ENCODE measurements around the gene EPB42. TPM values are rescaled to one million over a fixed set of nuclear protein-coding genes. Genes with fewer than 3 reads are reported as not detected.

Gene EPB42
- not detected for total RNA-seq
- 0.18 TPM for total RNA-seq (2013)
- 0 to 0.14 (median 0) reads per million in 29 experiments for total RNA-seq

DNA sequence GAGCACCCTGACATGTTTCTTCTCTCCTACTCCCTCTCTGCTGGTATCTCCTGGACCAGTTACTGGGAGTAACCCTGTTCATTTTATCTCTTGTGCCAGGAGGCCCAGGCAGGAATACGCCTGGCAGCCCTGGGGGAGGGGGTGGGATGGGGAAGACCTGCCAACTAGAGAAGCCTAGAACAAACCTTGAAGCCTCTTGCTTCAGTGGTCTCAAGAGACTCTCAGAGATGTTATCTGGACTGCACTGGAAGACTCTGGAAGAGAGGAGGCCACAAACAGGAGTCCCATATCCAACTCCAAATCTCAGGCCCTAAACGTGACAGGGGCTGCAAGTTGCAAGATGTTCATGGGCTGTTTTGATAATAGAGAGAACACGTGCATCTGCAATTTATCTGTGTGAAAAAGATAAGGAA is at the start of gene EPB42:
TSS of gene EPB42 (minus strand) at position 28 of the 413 bp plus-strand sequence. CDS start 193 bp downstream, outside the sequence.
- ATAC-seq (replicated peaks in 1 of 4), result no peak
- ChIA-PET POLR2A (no interaction called here), CTCF (no interaction called here)
- Histone ChIP-seq H3K27me3 (replicated peaks in 1 of 2; ENCODE audit: control insufficient read depth in 2 of 2, extremely low read depth in 1 of 2, insufficient read depth in 2 of 2, low read length in 1 of 2) (peaks cover 0 to 19% of the 10 kb centered on the region in 2 experiments), H3K4me1 (ENCODE audit: control insufficient read depth in 1 of 2, extremely low read depth in 1 of 2, insufficient read depth in 2 of 2, low read length in 2 of 2) (peaks cover 0 to 7% of the 10 kb centered on the region in 2 experiments), H3K4me3 (ENCODE audit: control insufficient read depth in 1 of 2, extremely low read depth in 1 of 2, low read length in 1 of 2) (no peak within 1 kb of the TSS), H3K36me3 (ENCODE audit: control insufficient read depth in 2 of 2, extremely low read depth in 1 of 2, insufficient read depth in 1 of 2, low read length in 1 of 2) (no peaks in the 10 kb centered on the region), H3K27ac (ENCODE audit: low read length) (no peak within 1 kb of the TSS), H3K9me3 (no peaks in the 10 kb centered on the region)
- 100% methylated on average over 1 of the region's 3 CpGs for WGBS (ENCODE audit: insufficient coverage)
- H3K4me1 Mint-ChIP-seq, result peaks cover 6 to 9% (median 7%) of the 10 kb centered on the region in 3 donors
- H3K27me3 Mint-ChIP-seq, result peaks cover 9 to 16% of the 10 kb centered on the region in 2 donors
- H3K9me3 Mint-ChIP-seq, result no peaks in the 10 kb centered on the region
- DNase-seq, result no peak
- H3K36me3 Mint-ChIP-seq, result no peaks in the 10 kb centered on the region
- no peak within 1 kb of the TSS for H3K4me3 Mint-ChIP-seq
- no peak within 1 kb of the TSS for H3K27ac Mint-ChIP-seq

DNA sequence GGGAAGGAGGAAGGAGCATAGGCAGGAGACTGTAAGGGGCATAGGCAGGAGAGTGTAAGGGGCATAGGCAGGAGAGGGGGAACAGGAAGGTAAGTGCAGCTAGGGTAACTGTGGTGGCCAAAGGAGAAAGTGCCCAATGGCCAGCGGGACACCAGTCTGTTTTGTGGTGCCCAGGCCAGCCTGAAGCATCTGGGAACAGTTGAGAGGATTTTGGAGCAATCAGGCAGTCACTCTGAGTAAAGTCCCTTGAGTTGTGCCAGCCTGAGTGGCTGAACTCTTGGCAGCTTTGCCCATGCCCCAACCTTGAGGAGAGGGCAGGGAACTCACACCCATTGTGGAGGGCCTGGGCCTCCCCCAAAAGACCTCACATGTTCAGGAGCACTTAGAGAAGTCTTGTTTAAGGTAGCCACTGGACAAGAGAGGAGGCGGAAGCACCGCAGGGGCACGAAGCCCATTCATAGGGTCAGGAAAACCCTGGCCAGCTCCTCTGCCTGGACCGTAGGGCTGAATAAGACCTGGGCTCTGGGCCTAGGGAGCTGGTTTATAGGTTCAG is 49.4 kb upstream of the EPB42 start:
- peaks cover 5 to 13% (median 13%) of the 10 kb centered on the region in 3 donors for H3K4me1 Mint-ChIP-seq
- H3K9me3 Mint-ChIP-seq, result peaks cover 0 to 7% (median 0%) of the 10 kb centered on the region in 3 donors
- Histone ChIP-seq H3K36me3 (ENCODE audit: control insufficient read depth in 2 of 2, extremely low read depth in 1 of 2, insufficient read depth in 1 of 2, low read length in 1 of 2) (no peaks in the 10 kb centered on the region), H3K27me3 (replicated peaks in 1 of 2; ENCODE audit: control insufficient read depth in 2 of 2, extremely low read depth in 1 of 2, insufficient read depth in 2 of 2, low read length in 1 of 2) (peaks cover 0 to 37% of the 10 kb centered on the region in 2 experiments), H3K27ac (ENCODE audit: low read length) (no peak overlapping the region), H3K4me1 (ENCODE audit: control insufficient read depth in 1 of 2, extremely low read depth in 1 of 2, insufficient read depth in 2 of 2, low read length in 2 of 2) (peaks cover 0 to 10% of the 10 kb centered on the region in 2 experiments), H3K9me3 (no peaks in the 10 kb centered on the region), H3K4me3 (ENCODE audit: control insufficient read depth in 1 of 2, extremely low read depth in 1 of 2, low read length in 1 of 2) (no peak overlapping the region)
- no peak overlapping the region for H3K27ac Mint-ChIP-seq
- peaks cover 23 to 27% of the 10 kb centered on the region in 2 donors for H3K27me3 Mint-ChIP-seq
- WGBS (ENCODE audit: insufficient coverage), result 83% methylated on average over 5 of the region's 5 CpGs
- H3K4me3 Mint-ChIP-seq, result no peak overlapping the region
- H3K36me3 Mint-ChIP-seq, result no peaks in the 10 kb centered on the region
- ATAC-seq (replicated peaks in 1 of 4) (no peak), DNase-seq (no peak)
- POLR2A ChIA-PET, result no interaction called here
- CTCF ChIA-PET, result no interaction called here

DNA sequence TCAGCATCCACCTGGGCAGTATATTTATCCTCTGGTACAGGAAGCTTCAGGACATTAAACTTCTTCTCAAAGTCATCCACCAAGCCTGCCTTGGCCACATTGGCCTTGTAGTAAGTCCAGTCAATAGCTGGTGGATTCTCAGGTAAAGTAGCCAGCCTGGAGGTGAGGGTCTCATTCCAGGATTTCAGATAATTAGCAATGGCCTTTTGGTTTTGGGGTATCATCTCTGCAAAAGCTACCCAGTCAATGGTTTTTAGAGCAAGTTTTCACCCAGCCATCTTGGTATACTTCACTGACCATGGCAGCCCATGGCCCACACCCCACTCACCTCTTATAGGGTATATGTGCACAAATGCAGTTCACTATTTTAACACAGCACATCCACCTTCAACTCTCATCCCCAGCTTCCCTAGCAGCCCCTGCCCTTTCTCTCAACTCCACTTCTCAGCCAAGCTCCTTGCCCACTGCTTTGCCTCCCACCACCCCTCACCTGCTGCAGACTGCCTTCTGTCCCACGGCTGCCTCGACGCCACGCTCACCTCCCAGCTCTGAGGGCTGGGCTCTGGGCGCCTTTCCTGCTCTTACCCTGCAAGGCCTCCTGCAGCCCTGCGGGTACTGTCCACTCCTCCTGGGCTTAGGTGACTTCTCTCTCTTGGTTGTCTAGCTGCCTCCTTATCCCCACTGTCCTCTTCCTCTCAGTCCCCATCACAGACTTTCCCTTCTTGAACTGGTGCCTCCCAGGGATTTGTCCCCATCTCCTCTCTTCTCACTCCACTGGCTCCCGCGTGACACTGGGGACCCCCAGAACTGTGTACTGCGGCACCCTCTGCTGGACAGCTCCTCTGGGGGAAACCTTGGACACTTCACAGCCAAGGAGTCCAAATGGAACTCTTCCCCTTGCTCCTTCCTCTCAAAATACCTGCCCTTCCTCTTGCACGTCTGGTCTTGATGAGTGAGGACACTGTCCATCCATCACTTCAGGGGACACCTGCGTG is 47.6 kb upstream of the EPB42 start:
- H3K27ac Mint-ChIP-seq, result peak overlapping the region in 1 of 2 donors; percentile 10
- POLR2A ChIA-PET, result no interaction called here

DNA sequence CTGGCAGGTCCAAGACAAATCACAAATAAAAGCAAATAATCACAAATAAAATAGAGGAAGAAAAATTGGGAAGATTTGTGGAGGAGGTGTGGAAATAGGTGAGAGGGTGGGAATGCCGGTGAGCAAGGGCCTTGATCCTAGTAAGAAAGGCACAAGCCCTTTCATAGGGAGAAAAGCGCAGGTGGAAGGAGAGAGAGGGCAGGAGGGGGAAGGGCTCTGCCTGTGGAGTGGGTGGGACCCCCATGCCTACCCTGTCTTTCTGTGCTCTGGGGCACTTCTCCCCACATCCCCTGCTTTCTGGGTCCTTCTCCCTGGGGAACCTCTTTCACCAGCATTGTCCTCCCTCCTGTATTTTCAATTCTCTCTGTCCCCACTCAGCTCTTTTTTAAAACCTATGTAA is 46.6 kb upstream of the EPB42 start:
- WGBS (ENCODE audit: insufficient coverage), result no CpG with 5 or more reads among the region's 2 CpGs
- H3K4me3 ChIP-seq (ENCODE audit: control insufficient read depth in 1 of 2, extremely low read depth in 1 of 2, low read length in 1 of 2), result no peak overlapping the region
- H3K27me3 Mint-ChIP-seq, result peaks cover 11 to 17% of the 10 kb centered on the region in 2 donors
- H3K27ac ChIP-seq (ENCODE audit: low read length), result no peak overlapping the region
- H3K9me3 Mint-ChIP-seq, result peaks cover 0 to 7% (median 0%) of the 10 kb centered on the region in 3 donors
- POLR2A ChIA-PET, result interaction anchor here in 1 of 2 donors (0.6 kb wide), 1 partner anchor 35 kb away, joined by 3 read pairs; no protein-coding TSS in a partner anchor
- peaks cover 0 to 10% of the 10 kb centered on the region in 2 experiments for H3K4me1 ChIP-seq (ENCODE audit: control insufficient read depth in 1 of 2, extremely low read depth in 1 of 2, insufficient read depth in 2 of 2, low read length in 2 of 2)
- H3K27me3 ChIP-seq (replicated peaks in 1 of 2; ENCODE audit: control insufficient read depth in 2 of 2, extremely low read depth in 1 of 2, insufficient read depth in 2 of 2, low read length in 1 of 2), result peaks cover 0 to 24% of the 10 kb centered on the region in 2 experiments
- no peaks in the 10 kb centered on the region for H3K36me3 Mint-ChIP-seq
- CTCF ChIA-PET, result no interaction called here
- H3K9me3 ChIP-seq, result no peaks in the 10 kb centered on the region
- H3K36me3 ChIP-seq (ENCODE audit: control insufficient read depth in 2 of 2, extremely low read depth in 1 of 2, insufficient read depth in 1 of 2, low read length in 1 of 2), result no peaks in the 10 kb centered on the region
- H3K4me3 Mint-ChIP-seq, result no peak overlapping the region
- no peak for ATAC-seq (replicated peaks in 1 of 4)
- no peak for DNase-seq
- peaks cover 5 to 13% (median 13%) of the 10 kb centered on the region in 3 donors for H3K4me1 Mint-ChIP-seq
- H3K27ac Mint-ChIP-seq, result no peak overlapping the region

More for the DNA sequence above, 47.6 kb upstream of the EPB42 start:
- Histone ChIP-seq H3K27me3 (replicated peaks in 1 of 2; ENCODE audit: control insufficient read depth in 2 of 2, extremely low read depth in 1 of 2, insufficient read depth in 2 of 2, low read length in 1 of 2) (peaks cover 0 to 28% of the 10 kb centered on the region in 2 experiments), H3K9me3 (no peaks in the 10 kb centered on the region), H3K4me3 (ENCODE audit: control insufficient read depth in 1 of 2, extremely low read depth in 1 of 2, low read length in 1 of 2) (no peak overlapping the region), H3K36me3 (ENCODE audit: control insufficient read depth in 2 of 2, extremely low read depth in 1 of 2, insufficient read depth in 1 of 2, low read length in 1 of 2) (no peaks in the 10 kb centered on the region), H3K4me1 (ENCODE audit: control insufficient read depth in 1 of 2, extremely low read depth in 1 of 2, insufficient read depth in 2 of 2, low read length in 2 of 2) (peaks cover 0 to 10% of the 10 kb centered on the region in 2 experiments), H3K27ac (ENCODE audit: low read length) (no peak overlapping the region)
- H3K27me3 Mint-ChIP-seq, result peaks cover 11 to 17% of the 10 kb centered on the region in 2 donors
- ATAC-seq (replicated peaks in 1 of 4) (no peak), DNase-seq (no peak)
- CTCF ChIA-PET, result interaction anchor here in 1 of 2 donors (0.5 kb wide), 1 partner anchor 1084 kb away, joined by 3 read pairs; no protein-coding TSS in a partner anchor
- peaks cover 5 to 13% (median 13%) of the 10 kb centered on the region in 3 donors for H3K4me1 Mint-ChIP-seq
- WGBS (ENCODE audit: insufficient coverage), result 64% methylated on average over 10 of the region's 11 CpGs
- H3K36me3 Mint-ChIP-seq, result no peaks in the 10 kb centered on the region
- peaks cover 0 to 7% (median 0%) of the 10 kb centered on the region in 3 donors for H3K9me3 Mint-ChIP-seq
- no peak overlapping the region for H3K4me3 Mint-ChIP-seq

DNA sequence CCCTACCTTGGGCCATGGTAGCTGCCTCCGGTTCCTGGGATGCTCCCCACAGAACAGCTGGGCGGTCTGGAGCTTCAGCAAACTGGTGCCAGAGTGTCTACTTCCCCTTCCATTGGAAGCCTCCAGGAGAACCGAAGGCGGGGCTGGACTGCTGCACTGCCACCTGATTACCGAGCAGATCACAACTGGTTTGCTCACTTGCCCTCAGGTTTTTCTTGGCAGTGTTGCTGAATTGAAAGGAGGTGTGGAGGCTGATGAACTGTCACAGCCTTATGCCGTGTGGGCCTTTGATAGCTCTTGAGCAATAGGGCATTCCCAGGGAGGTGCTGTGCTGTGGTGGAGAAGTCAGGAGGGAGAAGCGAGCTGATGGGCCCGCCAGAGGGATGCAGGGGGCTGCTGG is 46.0 kb upstream of the EPB42 start, which contains the start of gene TGM5:
TSS of gene TGM5 (minus strand) at position 95 of the 400 bp plus-strand sequence. CDS start at position 16, 79 bp downstream.
- CTCF ChIA-PET, result no interaction called here
- WGBS (ENCODE audit: insufficient coverage), result 91% methylated on average over 8 of the region's 8 CpGs

DNA sequence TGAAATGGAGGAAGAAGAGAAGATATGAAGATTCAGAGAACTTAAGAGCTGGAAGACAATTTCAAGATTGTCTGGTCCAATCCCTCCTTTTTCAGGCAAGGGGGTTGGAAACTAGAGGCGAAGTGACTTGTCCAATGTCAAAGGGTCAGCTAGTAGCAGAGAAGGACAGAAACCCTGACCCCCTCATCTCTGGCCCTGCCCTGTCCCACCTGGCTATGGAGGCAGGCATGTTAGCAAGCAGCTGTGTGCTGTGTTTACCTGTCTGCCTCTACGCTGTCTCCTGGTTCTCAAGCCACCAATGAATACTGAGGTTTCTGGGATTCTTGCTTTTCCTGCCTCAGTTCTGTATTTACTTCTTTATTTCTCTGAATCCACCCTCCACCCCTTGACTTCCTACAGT is 45.6 kb upstream of the EPB42 start:
- no peaks in the 10 kb centered on the region for H3K36me3 ChIP-seq (ENCODE audit: control insufficient read depth in 2 of 2, extremely low read depth in 1 of 2, insufficient read depth in 1 of 2, low read length in 1 of 2)
- POLR2A ChIA-PET, result no interaction called here
- no peak overlapping the region for H3K27ac Mint-ChIP-seq
- H3K9me3 ChIP-seq, result no peaks in the 10 kb centered on the region
- H3K4me1 Mint-ChIP-seq, result peaks cover 5 to 13% (median 12%) of the 10 kb centered on the region in 3 donors
- H3K9me3 Mint-ChIP-seq, result no peaks in the 10 kb centered on the region
- peaks cover 0 to 10% of the 10 kb centered on the region in 2 experiments for H3K4me1 ChIP-seq (ENCODE audit: control insufficient read depth in 1 of 2, extremely low read depth in 1 of 2, insufficient read depth in 2 of 2, low read length in 2 of 2)
- no peak overlapping the region for H3K27ac ChIP-seq (ENCODE audit: low read length)
- no peak overlapping the region for H3K4me3 Mint-ChIP-seq
- H3K27me3 ChIP-seq (replicated peaks in 1 of 2; ENCODE audit: control insufficient read depth in 2 of 2, extremely low read depth in 1 of 2, insufficient read depth in 2 of 2, low read length in 1 of 2), result peaks cover 0 to 24% of the 10 kb centered on the region in 2 experiments
- DNase-seq, result no peak
- H3K36me3 Mint-ChIP-seq, result no peaks in the 10 kb centered on the region
- no peak overlapping the region for H3K4me3 ChIP-seq (ENCODE audit: control insufficient read depth in 1 of 2, extremely low read depth in 1 of 2, low read length in 1 of 2)
- peaks cover 17% of the 10 kb centered on the region in 2 donors for H3K27me3 Mint-ChIP-seq
- CTCF ChIA-PET, result interaction anchor here in 1 of 2 donors (1.1 kb wide), 1 partner anchor 41 kb away, joined by 5 read pairs; no protein-coding TSS in a partner anchor
- ATAC-seq (replicated peaks in 1 of 4), result no peak
- WGBS (ENCODE audit: insufficient coverage), result 100% methylated on average over 2 of the region's 2 CpGs

More for the DNA sequence above, 46.0 kb upstream of the EPB42 start, which contains the start of gene TGM5:
- ATAC-seq (replicated peaks in 1 of 4) (no peak), DNase-seq (no peak)
- no peaks in the 10 kb centered on the region for H3K36me3 ChIP-seq (ENCODE audit: control insufficient read depth in 2 of 2, extremely low read depth in 1 of 2, insufficient read depth in 1 of 2, low read length in 1 of 2)
- no peaks in the 10 kb centered on the region for H3K9me3 ChIP-seq
- Mint-ChIP-seq H3K36me3 (no peaks in the 10 kb centered on the region), H3K27ac (no peak within 1 kb of the TSS), H3K9me3 (peaks cover 0 to 1% (median 0%) of the 10 kb centered on the region in 3 donors), H3K4me1 (peaks cover 5 to 13% (median 13%) of the 10 kb centered on the region in 3 donors), H3K27me3 (peaks cover 14 to 17% of the 10 kb centered on the region in 2 donors), H3K4me3 (no peak within 1 kb of the TSS)
- no peak within 1 kb of the TSS for H3K27ac ChIP-seq (ENCODE audit: low read length)
- peaks cover 0 to 10% of the 10 kb centered on the region in 2 experiments for H3K4me1 ChIP-seq (ENCODE audit: control insufficient read depth in 1 of 2, extremely low read depth in 1 of 2, insufficient read depth in 2 of 2, low read length in 2 of 2)
- POLR2A ChIA-PET, result no interaction called here
- H3K4me3 ChIP-seq (ENCODE audit: control insufficient read depth in 1 of 2, extremely low read depth in 1 of 2, low read length in 1 of 2), result no peak within 1 kb of the TSS
- peaks cover 0 to 24% of the 10 kb centered on the region in 2 experiments for H3K27me3 ChIP-seq (replicated peaks in 1 of 2; ENCODE audit: control insufficient read depth in 2 of 2, extremely low read depth in 1 of 2, insufficient read depth in 2 of 2, low read length in 1 of 2)

Measured in T-cell (primary cell).